ENCODE data around the gene SCO2. TPM values are rescaled to one million over a fixed set of nuclear protein-coding genes. Genes with fewer than 3 reads are reported as not detected.

Gene SCO2
- total RNA-seq, 1 experiment from 2014 or later, result 3.0 TPM

DNA sequence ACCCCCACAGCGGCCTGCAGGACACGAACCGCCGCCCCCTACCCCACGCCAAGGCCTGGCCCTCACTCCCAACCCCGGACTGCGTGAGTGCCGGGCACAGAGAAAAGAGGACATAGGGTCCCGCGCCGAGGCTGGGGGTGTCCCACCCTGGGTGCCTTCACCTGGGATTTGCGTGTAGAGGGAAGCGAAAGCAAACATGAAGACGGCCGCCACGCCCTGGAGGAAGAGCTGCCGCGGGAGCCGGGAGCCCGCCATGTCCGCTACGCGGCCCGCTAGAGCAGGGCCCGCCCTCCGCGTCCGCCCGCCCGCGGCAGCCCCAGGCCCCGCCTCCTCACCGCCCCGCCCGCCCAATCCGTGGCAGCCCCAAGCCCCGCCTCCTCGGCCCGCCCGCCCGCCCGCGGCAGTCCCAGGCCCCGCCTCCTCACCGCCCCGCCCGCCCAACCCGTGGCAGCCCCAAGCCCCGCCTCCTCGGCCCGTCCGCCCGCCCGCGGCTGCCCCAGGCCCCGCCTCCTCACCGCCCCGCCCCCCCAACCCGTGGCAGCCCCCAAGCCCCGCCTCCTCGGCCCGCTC, 17.9 kb downstream of the SCO2 start, which contains the start of gene LMF2:
Gene LMF2, minus strand, starts transcription at position 282 of the 570 bp plus-strand sequence. Its CDS starts 27 bp downstream, at position 255.
- H3F3A ChIP-seq (ENCODE audit: insufficient read depth, low read depth), result no peaks in the 10 kb centered on the region
- H3K79me2 ChIP-seq (ENCODE audit: low read depth), result peaks cover 46% of the 10 kb centered on the region
- H3K4me2 ChIP-seq, result peak within 1 kb of the TSS; percentile 94
- BruUV-seq (replicated peaks), result no TSS peak
- peaks cover 19% of the 10 kb centered on the region for H3K4me1 ChIP-seq (replicated peaks; ENCODE audit: insufficient read depth)
- intact Hi-C loops (cut with micrococcal nuclease; ENCODE audit: unreplicated experiment), result loop anchor here (5.0 kb wide), 2 partner anchors 75 to 165 kb away; partner anchors contain the start of genes CHKB and PPP6R2
- POLR2A ChIA-PET (ENCODE audit: unreplicated experiment), result interaction anchor here (0.5 to 1.1 kb wide), 10 partner anchors 18 to 214 kb away, joined by 3 to 27 read pairs (median 6); partner anchors contain the start of genes CHKB and SCO2
- peak within 1 kb of the TSS; percentile 48 for H3K27ac ChIP-seq
- TF ChIP-seq, protein P1, sequence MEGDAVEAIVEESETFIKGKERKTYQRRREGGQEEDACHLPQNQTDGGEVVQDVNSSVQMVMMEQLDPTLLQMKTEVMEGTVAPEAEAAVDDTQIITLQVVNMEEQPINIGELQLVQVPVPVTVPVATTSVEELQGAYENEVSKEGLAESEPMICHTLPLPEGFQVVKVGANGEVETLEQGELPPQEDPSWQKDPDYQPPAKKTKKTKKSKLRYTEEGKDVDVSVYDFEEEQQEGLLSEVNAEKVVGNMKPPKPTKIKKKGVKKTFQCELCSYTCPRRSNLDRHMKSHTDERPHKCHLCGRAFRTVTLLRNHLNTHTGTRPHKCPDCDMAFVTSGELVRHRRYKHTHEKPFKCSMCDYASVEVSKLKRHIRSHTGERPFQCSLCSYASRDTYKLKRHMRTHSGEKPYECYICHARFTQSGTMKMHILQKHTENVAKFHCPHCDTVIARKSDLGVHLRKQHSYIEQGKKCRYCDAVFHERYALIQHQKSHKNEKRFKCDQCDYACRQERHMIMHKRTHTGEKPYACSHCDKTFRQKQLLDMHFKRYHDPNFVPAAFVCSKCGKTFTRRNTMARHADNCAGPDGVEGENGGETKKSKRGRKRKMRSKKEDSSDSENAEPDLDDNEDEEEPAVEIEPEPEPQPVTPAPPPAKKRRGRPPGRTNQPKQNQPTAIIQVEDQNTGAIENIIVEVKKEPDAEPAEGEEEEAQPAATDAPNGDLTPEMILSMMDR (conservative IDR thresholded peaks at IDR 0.05), result no peak
- no peak for TF ChIP-seq EZH2 (IDR thresholded peaks at IDR 0.05; ENCODE audit: low read depth)
- H2AFZ ChIP-seq, result peak within 1 kb of the TSS; percentile 94
- H3K36me3 ChIP-seq (ENCODE audit: low read depth), result 0 out of 2 replicates have a peak, but pooled peaks cover 5% of the 10 kb centered on the region
- CTCF ChIA-PET, result interaction anchor here (0.6 to 1.1 kb wide), 5 partner anchors 18 to 91 kb away, joined by 5 to 8 read pairs (median 6); partner anchors contain the start of genes SCO2 and SYCE3
- H3K4me3 ChIP-seq, result peak within 1 kb of the TSS; percentile 97
- peaks cover 9% of the 10 kb centered on the region for H4K20me1 ChIP-seq (ENCODE audit: insufficient read depth)
- DNase-seq, result peak; percentile 63 to 91
- H3K27me3 ChIP-seq (ENCODE audit: insufficient read depth, low read depth), result no peaks in the 10 kb centered on the region
- H3K9me2 ChIP-seq (ENCODE audit: insufficient read depth), result no peaks in the 10 kb centered on the region
- no peaks in the 10 kb centered on the region for H3K9me3 ChIP-seq (ENCODE audit: insufficient read depth, low read depth)

GRCh38 chr22:50506611-50507420, 18.6 kb downstream of the SCO2 start:
- intact Hi-C loops (cut with micrococcal nuclease; ENCODE audit: unreplicated experiment), result loop anchor here (5.0 kb wide), 2 partner anchors 75 to 165 kb away; partner anchors contain the start of genes CHKB and PPP6R2
- no peaks in the 10 kb centered on the region for H3K9me2 ChIP-seq (ENCODE audit: insufficient read depth)
- DNase-seq, result no peak
- BruUV-seq (replicated peaks), result no TSS peak
- 0 out of 2 replicates have a peak, but pooled peaks cover 5% of the 10 kb centered on the region for H3K36me3 ChIP-seq (ENCODE audit: low read depth)
- TF ChIP-seq EZH2 (IDR thresholded peaks at IDR 0.05; ENCODE audit: low read depth), result no peak
- TF ChIP-seq, protein P1 (conservative IDR thresholded peaks at IDR 0.05), result no peak
- ChIA-PET CTCF (no interaction called here), POLR2A (ENCODE audit: unreplicated experiment) (no interaction called here)
- H3K27me3 ChIP-seq (ENCODE audit: insufficient read depth, low read depth), result no peaks in the 10 kb centered on the region
- H4K20me1 ChIP-seq (ENCODE audit: insufficient read depth), result peaks cover 9% of the 10 kb centered on the region
- H3K79me2 ChIP-seq (ENCODE audit: low read depth), result peaks cover 39% of the 10 kb centered on the region
- peak overlapping the region; percentile 94 for H2AFZ ChIP-seq
- H3K4me3 ChIP-seq, result peak overlapping the region; percentile 97
- peaks cover 19% of the 10 kb centered on the region for H3K4me1 ChIP-seq (replicated peaks; ENCODE audit: insufficient read depth)
- peaks cover 3% of the 10 kb centered on the region; the same call in 1 of the 2 replicates for H3F3A ChIP-seq (ENCODE audit: insufficient read depth, low read depth)
- H3K4me2 ChIP-seq, result peak overlapping the region; percentile 94
- H3K9me3 ChIP-seq (ENCODE audit: insufficient read depth, low read depth), result no peaks in the 10 kb centered on the region
- no peak overlapping the region for H3K27ac ChIP-seq
